ENCODE measurements around the gene CHAMP1. TPM values are rescaled to one million over a fixed set of nuclear protein-coding genes. Genes with fewer than 3 reads are reported as not detected.
"Not testable (repeated sequence)": the region's sequence is repeated elsewhere in the genome, so short reads cannot be mapped to it uniquely, and the experiment has no call there.

The CHAMP1 gene
- polyA plus RNA-seq, 1 donor: 13.3 TPM

DNA sequence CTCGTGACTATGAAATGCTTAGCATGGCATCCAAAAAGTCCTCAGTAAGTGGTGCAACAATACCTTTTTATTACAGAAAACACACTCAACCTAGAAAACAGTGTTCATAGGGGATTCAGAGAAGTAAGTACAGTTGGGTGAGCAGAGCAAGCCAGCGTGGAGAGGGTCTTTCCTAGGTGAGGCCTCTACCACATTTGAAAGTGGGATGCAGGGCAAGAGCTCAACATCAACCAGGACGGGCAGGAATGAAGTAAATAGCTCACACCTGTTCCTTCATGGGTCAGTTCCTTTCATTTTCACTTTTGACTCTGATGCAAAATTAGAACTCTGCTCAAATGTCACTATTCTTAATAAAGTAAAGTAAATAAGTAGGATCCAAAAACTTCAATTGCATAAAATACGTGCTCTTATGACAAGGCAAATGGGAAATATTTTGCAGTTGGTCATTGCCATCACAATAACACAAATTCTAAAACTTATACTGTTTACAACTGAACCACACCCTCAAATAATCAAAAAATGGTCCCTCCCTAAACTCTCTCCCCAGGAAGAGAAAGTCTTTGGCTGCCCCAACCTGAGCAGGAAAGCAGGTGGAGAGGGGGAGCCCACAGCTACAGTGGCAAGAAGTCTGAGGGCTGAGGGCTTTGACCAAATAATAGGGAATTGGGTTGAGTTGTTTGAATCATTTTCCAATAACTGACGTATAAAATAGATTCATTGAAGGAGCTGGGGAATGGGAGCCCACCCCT is 20.2 kb downstream of the CHAMP1 start:
- DNase-seq: no peak

- DNase-seq: not testable (repeated sequence)
Observed at GRCh38 chr13:114336457-114336856, 22.2 kb downstream of the CHAMP1 start.

DNA sequence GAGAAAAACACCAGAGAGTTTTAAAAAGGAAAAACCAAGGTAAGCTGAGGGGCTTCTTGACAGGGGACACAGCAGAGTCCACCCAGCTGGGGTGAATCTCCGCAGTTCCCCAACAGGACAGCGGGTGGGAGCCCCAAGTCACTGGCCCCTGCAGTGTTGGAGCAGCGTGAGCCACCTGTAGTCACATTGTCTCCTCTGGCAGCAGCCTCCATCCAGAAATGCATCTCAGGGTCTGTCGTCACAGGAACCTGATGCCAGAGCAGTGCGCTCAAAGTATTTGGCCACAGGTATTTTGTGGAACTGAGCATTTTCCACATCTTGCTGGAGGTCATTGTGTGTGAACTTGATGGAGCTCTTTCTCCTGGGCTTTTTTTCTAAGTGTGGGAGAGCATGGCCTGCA is 24.7 kb downstream of the CHAMP1 start:
- DNase-seq: no peak

DNA sequence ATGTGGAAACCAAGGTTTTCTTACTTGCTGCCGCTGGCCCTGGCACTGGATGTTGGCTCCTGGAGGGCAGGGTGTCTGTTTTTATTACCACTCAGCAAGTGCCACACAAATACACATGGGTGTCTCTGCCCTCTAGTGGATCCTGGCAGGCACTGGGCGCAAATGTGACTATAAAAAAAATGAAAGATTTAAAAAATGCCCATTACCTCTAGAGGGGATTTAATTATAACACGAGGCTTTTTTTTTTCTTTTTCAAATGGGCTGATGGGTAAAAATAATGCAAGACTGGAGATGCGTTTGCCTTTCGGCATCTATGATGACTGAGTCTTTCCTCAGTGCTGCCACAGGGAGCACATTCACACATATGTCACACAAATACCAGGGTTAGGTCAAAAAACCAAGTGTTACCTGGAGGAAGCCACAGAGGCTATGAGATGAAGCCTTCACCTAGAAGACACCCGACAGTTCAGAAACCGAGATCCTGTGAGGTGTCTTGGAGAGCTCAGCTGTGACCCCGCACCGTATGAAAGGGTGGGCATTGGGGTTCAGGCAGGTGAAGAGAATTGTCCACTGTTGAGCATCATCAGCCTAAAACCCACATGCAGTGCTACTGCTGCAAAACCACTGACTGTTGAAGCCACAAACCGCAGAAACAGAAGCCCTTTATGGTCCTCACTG is 25.7 kb downstream of the CHAMP1 start:
- no peak for DNase-seq

DNA sequence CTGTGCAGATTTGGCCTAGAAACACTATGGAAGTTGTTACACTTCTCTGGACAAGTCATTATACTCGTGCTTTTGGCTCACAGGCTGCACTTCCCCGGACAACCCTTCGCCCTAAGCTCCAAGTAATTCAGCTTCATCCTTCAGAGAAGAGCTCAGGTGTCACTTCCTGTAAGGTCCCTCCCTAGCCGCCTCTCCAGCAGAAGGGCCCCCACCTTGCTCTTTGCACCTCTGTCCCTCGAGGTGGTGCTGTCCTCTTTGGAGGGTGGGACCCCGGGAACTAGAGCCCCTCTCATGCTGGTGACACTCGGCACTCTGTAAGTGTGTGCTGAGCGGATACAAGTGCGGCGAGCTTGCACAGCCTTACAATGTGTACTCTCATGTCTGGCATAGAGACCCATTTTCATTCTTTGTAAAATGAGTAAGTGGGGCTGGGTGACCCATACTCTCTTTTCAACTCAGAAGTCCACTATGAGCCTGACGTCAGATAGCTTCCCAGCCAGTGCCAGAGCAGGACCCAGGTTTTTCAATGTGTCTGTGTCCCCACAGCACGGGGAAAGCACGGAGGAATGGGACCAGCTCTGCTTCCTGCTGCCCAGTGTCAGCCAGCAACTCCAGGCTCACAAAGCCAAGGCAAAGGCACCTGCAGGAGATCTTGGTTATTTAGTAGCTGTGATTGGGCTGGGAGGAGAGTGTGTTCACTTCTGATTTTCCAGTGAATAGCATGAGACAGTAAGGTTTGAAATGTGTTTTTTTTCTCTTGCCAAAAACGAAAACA is 26.9 kb downstream of the CHAMP1 start:
- DNase-seq: no peak

GRCh38 chr13:114347256-114347655 is 33.0 kb downstream of the CHAMP1 start:
- DNase-seq: not testable (repeated sequence)

- DNase-seq: not testable (repeated sequence)
Observed at GRCh38 chr13:114352763-114353162, 38.5 kb downstream of the CHAMP1 start.

DNA sequence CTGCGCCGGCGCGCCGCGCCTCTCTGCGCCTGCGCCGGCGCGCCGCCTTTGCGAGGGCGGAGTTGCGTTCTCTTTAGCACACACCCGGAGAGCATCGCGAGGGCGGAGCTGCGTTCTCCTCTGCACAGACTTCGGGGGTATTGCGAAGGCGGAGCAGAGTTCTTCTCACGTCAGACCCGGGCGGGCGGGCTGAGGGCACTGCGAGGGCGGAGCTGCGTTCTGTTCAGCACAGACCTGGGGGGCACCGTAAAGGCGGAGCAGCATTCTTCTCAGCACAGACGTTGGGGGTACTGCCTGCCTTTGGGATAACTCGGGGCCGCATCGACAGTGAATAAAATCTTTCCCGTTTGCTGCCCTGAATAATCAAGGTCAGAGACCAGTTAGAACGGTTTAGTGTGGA is 39.1 kb downstream of the CHAMP1 start:
- DNase-seq: not testable (repeated sequence)

Other genes with a start within 250 kb of the CHAMP1 start
- gene RASA3, start 181.9 kb upstream of the CHAMP1 start, polyA plus RNA-seq (ENCODE audit: insufficient read length): 23.6 TPM
- not detected for gene CFAP97D2, start 135.2 kb upstream of the CHAMP1 start, polyA plus RNA-seq (ENCODE audit: insufficient read length)
- gene CDC16, start 79.6 kb upstream of the CHAMP1 start, polyA plus RNA-seq (ENCODE audit: insufficient read length): 76.2 TPM
- 86.2 TPM for gene UPF3A, start 32.9 kb upstream of the CHAMP1 start, polyA plus RNA-seq (ENCODE audit: insufficient read length)

All from hindlimb muscle (tissue), 1 donor.